Tibial nerve (tissue), 4 donors: ENCODE measurements around the gene STAT2. TPM values are rescaled to one million over a fixed set of nuclear protein-coding genes. Genes with fewer than 3 reads are reported as not detected.

Experiments
- DNase-seq, 2 donors: peaks; one replicate each; pipeline ENCODE4 v3.0.0-alpha.2; 2019; ENCODE audit warnings: low spot score in 2 of 2
- H3K27ac ChIP-seq, 4 donors: fragments of 200-600 bp; sonication (generic) in 3 of 4; one replicate each; pipeline ENCODE4 v1.5.1; 2017 to 2019; ENCODE audit warnings: mild to moderate bottlenecking in 1 of 4
- H3K27me3 ChIP-seq, 2 donors: fragments of 200-600 bp; sonication (generic) in 1 of 2; one replicate each; pipeline versions ENCODE4 v1.5.1 to v1.6.0; 2017 to 2019
- H3K36me3 ChIP-seq, 3 donors: fragments of 200-600 bp; sonication (generic); one replicate each; pipeline ENCODE4 v1.5.1; 2018 to 2019
- H3K4me1 ChIP-seq, 4 donors: fragments of 200-600 bp; sonication (generic) in 3 of 4; one replicate each; pipeline ENCODE4 v1.5.1; 2017 to 2019
- H3K4me3 ChIP-seq, 4 donors: fragments of 200-600 bp; sonication (generic) in 3 of 4; one replicate each; pipeline ENCODE4 v1.5.1; 2017 to 2019; ENCODE audit warnings: mild to moderate bottlenecking in 1 of 4, moderate library complexity in 1 of 4
- H3K9me3 ChIP-seq, 4 donors: fragments of 200-600 bp; sonication (generic) in 3 of 4; one replicate each; pipeline ENCODE4 v1.5.1; 2017 to 2019
- CTCF ChIP-seq, 5 experiments: fragments of 200-600 bp in 3 of 5; fragments of 450-650 bp in 2 of 5; sonication (generic) in 3 of 5; IDR thresholded peaks; one replicate each; pipeline ENCODE4 v1.5.1; 2016 to 2019; ENCODE audit warnings: antibody characterized with exemption in 5 of 5, mild to moderate bottlenecking in 3 of 5, moderate library complexity in 2 of 5
- EP300 ChIP-seq, 2 donors: sonication (generic); formaldehyde crosslinking; IDR thresholded peaks; one replicate each; pipeline ENCODE4 v1.6.1; 2017; ENCODE audit warnings: antibody characterized with exemption in 2 of 2, mild to moderate bottlenecking in 1 of 2
- POLR2A ChIP-seq, 2 donors: fragments of 450-650 bp; IDR thresholded peaks; one replicate each; pipeline ENCODE4 v1.6.1; 2017; ENCODE audit warnings: antibody characterized with exemption in 2 of 2, mild to moderate bottlenecking in 2 of 2, moderate library complexity in 2 of 2
- WGBS, 2 donors: methylation state at CpG; one replicate each; pipeline ENCODE4 v1.1.5; 2018; 5-methylcytosine and 5-hydroxymethylcytosine counted together
- total RNA-seq, 4 donors: library from RNA; depleted of rRNA; stranded (reverse); fragments of >200 nt; gene quantifications; one replicate each; pipeline ENCODE4 v1.1.0, GENCODE V29; 2016

Gene STAT2
- total RNA-seq, 4 donors from 2014 or later: 163 to 296 (median 239) TPM

DNA sequence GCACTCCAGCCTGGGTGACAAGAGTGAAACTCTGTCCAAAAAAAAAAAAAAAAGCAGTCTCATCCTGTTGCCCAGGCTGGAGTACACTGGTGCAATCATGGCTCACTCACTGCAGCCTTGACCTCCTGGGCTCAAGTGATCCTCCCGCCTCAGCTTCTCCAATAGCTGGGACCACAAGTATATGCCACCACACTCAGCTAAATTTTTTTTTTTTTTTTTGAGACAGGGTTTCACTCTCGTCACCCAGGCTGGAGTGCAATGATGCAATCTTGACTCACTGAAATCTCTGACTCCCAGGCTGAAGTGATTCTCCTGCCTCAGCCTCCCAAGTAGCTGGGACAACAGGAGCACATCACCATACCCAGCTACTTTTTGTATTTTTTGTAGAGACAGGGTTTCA is 38.9 kb downstream of the STAT2 start:
- TF ChIP-seq POLR2A (IDR thresholded peaks at IDR 0.05) (no peak), EP300 (IDR thresholded peaks at IDR 0.05) (no peak), CTCF (IDR thresholded peaks at IDR 0.05) (no peak)
- H3K9me3 ChIP-seq: no peaks in the 10 kb centered on the region
- H3K27me3 ChIP-seq: no peaks in the 10 kb centered on the region
- peaks cover 0 to 89% (median 23%) of the 10 kb centered on the region in 3 donors for H3K36me3 ChIP-seq
- peaks cover 0 to 8% (median 1%) of the 10 kb centered on the region in 4 donors for H3K4me1 ChIP-seq
- no peak for DNase-seq
- H3K27ac ChIP-seq: no peak overlapping the region
- no peak overlapping the region for H3K4me3 ChIP-seq
- WGBS, 2 donors: 75 to 92% methylated on average over 2 of the region's 2 CpGs

DNA sequence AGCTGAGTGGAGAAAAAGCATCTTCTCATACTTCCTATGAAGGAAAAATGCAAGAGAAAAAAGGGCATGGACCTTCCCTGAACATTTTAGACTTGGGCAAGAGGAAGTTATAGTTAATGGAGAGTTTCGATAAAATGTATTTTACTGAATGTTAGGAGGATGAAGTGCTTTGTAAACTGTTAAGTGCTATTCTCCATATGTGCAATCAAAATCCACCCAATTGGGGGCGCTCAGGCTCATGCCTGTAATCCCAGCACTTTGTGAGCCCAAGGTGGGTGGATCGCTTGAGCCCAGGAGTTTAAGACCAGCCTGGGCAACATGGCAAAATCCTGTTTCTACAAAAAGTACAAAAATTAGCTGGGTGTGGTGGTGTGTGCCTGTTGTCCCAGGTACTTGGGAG is 42.2 kb downstream of the STAT2 start:
- TF ChIP-seq POLR2A (IDR thresholded peaks at IDR 0.05) (no peak), CTCF (IDR thresholded peaks at IDR 0.05) (no peak), EP300 (IDR thresholded peaks at IDR 0.05) (no peak)
- no peaks in the 10 kb centered on the region for H3K27me3 ChIP-seq
- DNase-seq: no peak
- H3K36me3 ChIP-seq: peaks cover 0 to 69% (median 0%) of the 10 kb centered on the region in 3 donors
- H3K9me3 ChIP-seq: no peaks in the 10 kb centered on the region
- H3K27ac ChIP-seq: no peak overlapping the region
- H3K4me1 ChIP-seq: peaks cover 0 to 21% (median 12%) of the 10 kb centered on the region in 4 donors
- no peak overlapping the region for H3K4me3 ChIP-seq
- WGBS, 2 donors: 90 to 96% methylated on average over 3 of the region's 3 CpGs

DNA sequence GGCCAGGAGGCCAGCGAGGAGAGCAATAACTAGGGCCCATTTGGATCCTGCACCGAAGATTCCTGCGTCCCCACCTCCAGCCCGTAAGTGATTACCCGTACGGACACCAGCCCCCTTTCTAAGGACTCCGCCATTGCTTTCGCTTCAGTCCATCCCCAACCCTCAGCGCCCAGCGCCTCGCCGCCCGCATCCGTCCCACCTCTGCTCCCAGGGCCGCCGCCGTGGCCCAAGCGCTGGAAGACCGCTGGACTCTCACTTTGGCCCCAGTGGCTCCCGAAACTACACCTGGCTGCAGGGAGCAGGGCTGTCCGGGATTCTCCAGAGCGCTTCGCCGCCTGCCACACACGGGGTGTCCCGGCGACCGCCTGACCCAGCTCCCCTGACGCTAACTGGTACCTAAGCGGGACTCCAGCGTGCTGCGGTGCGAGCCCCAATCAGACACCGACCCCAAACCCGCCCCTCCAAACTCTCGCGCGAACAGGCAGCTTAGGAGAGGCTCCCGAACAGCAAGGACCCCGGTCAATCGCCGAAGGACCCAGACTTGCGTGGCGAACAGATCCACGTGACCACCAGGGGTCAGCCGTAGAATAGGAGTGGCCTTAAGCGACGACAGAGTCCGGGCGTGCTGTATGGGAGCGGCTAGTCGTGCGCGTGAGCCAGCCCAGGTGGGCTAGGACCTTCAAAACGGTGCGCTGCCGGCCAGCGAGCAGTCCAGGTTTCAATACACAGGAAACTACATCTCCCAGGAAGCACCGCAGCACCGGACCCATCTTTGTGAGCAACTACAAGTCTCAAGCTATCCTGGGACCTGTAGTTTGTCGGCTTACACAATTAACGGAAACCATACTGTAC is 44.1 kb downstream of the STAT2 start, which contains the start of gene CNPY2:
Gene CNPY2, minus strand, starts transcription at position 367 of the 852 bp plus-strand sequence. CDS start 771 bp downstream, outside the sequence.
- Histone ChIP-seq H3K9me3 (no peaks in the 10 kb centered on the region), H3K4me3 (peak within 1 kb of the TSS; percentile 59 to 89 (median 80)), H3K27me3 (no peaks in the 10 kb centered on the region), H3K36me3 (peaks cover 0 to 70% (median 0%) of the 10 kb centered on the region in 3 donors), H3K27ac (peak within 1 kb of the TSS; percentile 90 to 94 (median 92)), H3K4me1 (peaks cover 0 to 21% (median 12%) of the 10 kb centered on the region in 4 donors)
- TF ChIP-seq EP300 (IDR thresholded peaks at IDR 0.05): peak in 1 of 2 donors; percentile 89
- peak; percentile 38 to 65 for TF ChIP-seq POLR2A (IDR thresholded peaks at IDR 0.05)
- TF ChIP-seq CTCF (IDR thresholded peaks at IDR 0.05): peak in 2 of 5 experiments; percentile 20 to 48
- WGBS, 2 donors: 1% methylated on average over 45 to 60 of the region's 62 CpGs
- DNase-seq: peak; percentile 88 to 94

GRCh38 chr12:56315249-56315621 is 44.7 kb downstream of the STAT2 start:
- TF ChIP-seq CTCF (IDR thresholded peaks at IDR 0.05) (no peak), POLR2A (IDR thresholded peaks at IDR 0.05) (no peak), EP300 (IDR thresholded peaks at IDR 0.05) (no peak)
- Histone ChIP-seq H3K27me3 (no peaks in the 10 kb centered on the region), H3K9me3 (no peaks in the 10 kb centered on the region), H3K36me3 (peaks cover 0 to 70% (median 0%) of the 10 kb centered on the region in 3 donors), H3K27ac (peak overlapping the region; percentile 90 to 94 (median 92)), H3K4me3 (peak overlapping the region; percentile 59 to 89 (median 80)), H3K4me1 (peaks cover 0 to 21% (median 12%) of the 10 kb centered on the region in 4 donors)
- WGBS, 2 donors: 3 to 4% methylated on average over 11 of the region's 11 CpGs
- DNase-seq: no peak

- Histone ChIP-seq H3K36me3 (peaks cover 0 to 79% (median 7%) of the 10 kb centered on the region in 3 donors), H3K9me3 (no peaks in the 10 kb centered on the region), H3K27ac (no peak overlapping the region), H3K4me1 (peaks cover 0 to 15% (median 11%) of the 10 kb centered on the region in 4 donors), H3K4me3 (no peak overlapping the region), H3K27me3 (no peaks in the 10 kb centered on the region)
- no peak for TF ChIP-seq POLR2A (IDR thresholded peaks at IDR 0.05)
- TF ChIP-seq CTCF (IDR thresholded peaks at IDR 0.05): no peak
- no peak for TF ChIP-seq EP300 (IDR thresholded peaks at IDR 0.05)
- no peak for DNase-seq
- WGBS, 2 donors: 90 to 93% methylated on average over 12 of the region's 12 CpGs
Measured at GRCh38 chr12:56311003-56311402, 48.9 kb downstream of the STAT2 start.
